CD4-positive, alpha-beta memory T cell (primary cell): ENCODE measurements around the gene KCNJ9. TPM values are rescaled to one million over a fixed set of nuclear protein-coding genes. Genes with fewer than 3 reads are reported as not detected.

ENCODE experiments used
- CTCF ChIA-PET: fragments of 350-600 bp; sonication (Branson Sonifier 250); formaldehyde crosslinking; loops from one replicate; lab custom pipeline; 2021; ENCODE audit warnings: inconsistent platforms; ENCODE audit not compliant: partially characterized antibody; lab: Charles Lee
- POLR2A ChIA-PET: fragments of 350-600 bp; sonication (Branson Sonifier 250); formaldehyde crosslinking; loops from one replicate; lab custom pipeline; 2021; ENCODE audit not compliant: partially characterized antibody; lab: Charles Lee
- DNase-seq, 5 donors: peaks; one replicate each; pipeline versions ENCODE4 v3.0.0 to v3.0.0-alpha.2; 2020 to 2022; ENCODE audit warnings: mixed read lengths in 1 of 5
- H3K27ac ChIP-seq: one replicate; pipeline ENCODE4 v1.7.0; 2013; ENCODE audit warnings: low read depth, low read length
- H3K27me3 ChIP-seq: 2 replicates; pipeline ENCODE4 v1.7.0; 2013; ENCODE audit warnings: mild to moderate bottlenecking, low read length, moderate library complexity; ENCODE audit not compliant: insufficient read depth
- H3K36me3 ChIP-seq: 2 replicates; pipeline ENCODE4 v1.7.0; 2013; ENCODE audit warnings: mild to moderate bottlenecking, low read length, moderate library complexity; ENCODE audit not compliant: insufficient read depth
- H3K4me1 ChIP-seq: 2 replicates; pipeline ENCODE4 v1.7.0; 2013; ENCODE audit warnings: mild to moderate bottlenecking, low read length, moderate library complexity; ENCODE audit not compliant: insufficient read depth
- H3K4me3 ChIP-seq, 2 donors: one replicate each; pipeline ENCODE4 v1.7.0; 2013; ENCODE audit warnings: low read length in 2 of 2, mild to moderate bottlenecking in 1 of 2
- H3K9me3 ChIP-seq, 2 donors: one replicate each; pipeline ENCODE4 v1.7.0; 2013; ENCODE audit warnings: low read length in 2 of 2, control low read depth in 1 of 2; ENCODE audit not compliant: control insufficient read depth in 1 of 2
- H3K27ac Mint-ChIP-seq, 7 donors: one replicate each; pipeline ENCODE4 v1.8.0; 2020 to 2021; ENCODE audit warnings: mixed read lengths in 7 of 7, mild to moderate bottlenecking in 6 of 7, inconsistent platforms in 3 of 7, moderate library complexity in 3 of 7
- H3K27me3 Mint-ChIP-seq, 2 donors: one replicate each; pipeline ENCODE4 v1.8.0; 2020 to 2021; ENCODE audit warnings: mixed read lengths in 2 of 2
- H3K36me3 Mint-ChIP-seq, 2 donors: one replicate each; pipeline ENCODE4 v1.8.0; 2020 to 2021; ENCODE audit warnings: mixed read lengths in 2 of 2, inconsistent platforms in 1 of 2, mild to moderate bottlenecking in 1 of 2
- H3K4me1 Mint-ChIP-seq, 4 donors: one replicate each; pipeline ENCODE4 v1.8.0; 2020 to 2021; ENCODE audit warnings: mixed read lengths in 4 of 4, mild to moderate bottlenecking in 1 of 4
- H3K4me3 Mint-ChIP-seq, 8 donors: one replicate each; pipeline ENCODE4 v1.8.0; 2020 to 2021; ENCODE audit warnings: mixed read lengths in 8 of 8, mild to moderate bottlenecking in 7 of 8, moderate library complexity in 6 of 8, inconsistent platforms in 3 of 8
- H3K9me3 Mint-ChIP-seq, 8 donors: one replicate each; pipeline ENCODE4 v1.8.0; 2020 to 2021; ENCODE audit warnings: mixed read lengths in 8 of 8, mild to moderate bottlenecking in 5 of 8, inconsistent platforms in 3 of 8, moderate library complexity in 1 of 8
- intact Hi-C: fragments of 100-400 bp; cut with micrococcal nuclease; formaldehyde crosslinking; loops from one replicate; pipeline ENCODE4 v1.15.1; 2023
- polyA plus RNA-seq, 2 donors: library from polyadenylated mRNA; unstranded; fragments of 300-500 nt; fragmentation: Illumina TruSeq; gene quantifications; one replicate each; pipeline ENCODE4 v1.2.3, GENCODE V29; 2021
- total RNA-seq, 2 experiments: library from RNA; stranded (reverse); gene quantifications; one replicate each; pipeline ENCODE4 v1.2.3, GENCODE V29; 2021

KCNJ9 gene
- total and polyA plus RNA-seq, 4 experiments from 2014 or later: not detected

- H3K9me3 Mint-ChIP-seq: peaks cover 0 to 2% (median 0%) of the 10 kb centered on the region in 8 donors
- no peaks in the 10 kb centered on the region for H3K9me3 ChIP-seq
- ChIA-PET CTCF (interaction anchor here (1.2 to 4.1 kb wide), 4 partner anchors 11 to 64 kb away, joined by 3 to 18 read pairs (median 8); partner anchors contain the start of gene KCNJ9), POLR2A (interaction anchor here (1.3 kb wide), 1 partner anchor 27 kb away, joined by 4 read pairs; the partner anchor contains the start of gene IGSF8)
- peaks cover 15% of the 10 kb centered on the region for H3K4me1 ChIP-seq
- H3K27ac Mint-ChIP-seq: peak overlapping the region in 1 of 7 donors; percentile 72
- intact Hi-C loops: no loop called here
- H3K36me3 ChIP-seq: no peaks in the 10 kb centered on the region
- no peak overlapping the region for H3K27ac ChIP-seq
- peaks cover 28 to 50% of the 10 kb centered on the region in 2 donors for H3K27me3 Mint-ChIP-seq
- H3K27me3 ChIP-seq: peaks cover 20% of the 10 kb centered on the region
- H3K36me3 Mint-ChIP-seq: peaks cover 0 to 6% of the 10 kb centered on the region in 2 donors
- peak overlapping the region in 1 of 8 donors; percentile 8 for H3K4me3 Mint-ChIP-seq
- DNase-seq: no peak
- H3K4me1 Mint-ChIP-seq: peaks cover 6 to 12% (median 9%) of the 10 kb centered on the region in 4 donors
- H3K4me3 ChIP-seq: no peak overlapping the region
Observed at GRCh38 chr1:160071289-160071688, 10.0 kb upstream of the KCNJ9 start.

DNA sequence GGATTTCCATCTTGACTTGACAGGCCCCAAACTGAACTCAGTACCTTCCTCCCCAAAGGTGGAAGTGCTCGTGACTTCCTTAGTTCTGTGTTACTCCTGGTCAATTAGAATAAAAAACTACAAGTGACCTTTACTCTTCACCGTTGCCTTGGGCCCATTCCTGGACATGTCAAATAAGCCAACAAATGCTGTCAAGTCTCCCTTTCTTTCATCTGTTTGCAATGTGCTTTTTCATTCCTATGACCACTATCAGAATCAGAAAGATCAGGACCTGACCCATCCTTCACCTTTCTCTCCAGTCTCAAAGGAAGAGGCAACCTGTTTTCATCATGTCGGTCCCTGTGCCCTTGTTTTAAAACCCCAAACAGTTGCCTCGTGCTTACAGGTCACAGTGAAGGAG is 6.5 kb upstream of the KCNJ9 start:
- H3K9me3 Mint-ChIP-seq: peaks cover 0 to 2% (median 0%) of the 10 kb centered on the region in 8 donors
- peaks cover 47 to 53% of the 10 kb centered on the region in 2 donors for H3K27me3 Mint-ChIP-seq
- intact Hi-C loops: no loop called here
- Histone ChIP-seq H3K4me1 (peaks cover 11% of the 10 kb centered on the region), H3K27me3 (peaks cover 24% of the 10 kb centered on the region), H3K4me3 (no peak overlapping the region), H3K9me3 (no peaks in the 10 kb centered on the region), H3K27ac (no peak overlapping the region), H3K36me3 (no peaks in the 10 kb centered on the region)
- H3K4me1 Mint-ChIP-seq: peaks cover 6 to 8% (median 8%) of the 10 kb centered on the region in 4 donors
- no peak overlapping the region for H3K4me3 Mint-ChIP-seq
- DNase-seq: no peak
- POLR2A ChIA-PET: no interaction called here
- CTCF ChIA-PET: interaction anchor here (1.6 to 4.1 kb wide), 2 partner anchors 11 to 29 kb away, joined by 8 to 13 read pairs; no protein-coding TSS in a partner anchor
- peaks cover 0 to 6% of the 10 kb centered on the region in 2 donors for H3K36me3 Mint-ChIP-seq
- H3K27ac Mint-ChIP-seq: no peak overlapping the region

DNA sequence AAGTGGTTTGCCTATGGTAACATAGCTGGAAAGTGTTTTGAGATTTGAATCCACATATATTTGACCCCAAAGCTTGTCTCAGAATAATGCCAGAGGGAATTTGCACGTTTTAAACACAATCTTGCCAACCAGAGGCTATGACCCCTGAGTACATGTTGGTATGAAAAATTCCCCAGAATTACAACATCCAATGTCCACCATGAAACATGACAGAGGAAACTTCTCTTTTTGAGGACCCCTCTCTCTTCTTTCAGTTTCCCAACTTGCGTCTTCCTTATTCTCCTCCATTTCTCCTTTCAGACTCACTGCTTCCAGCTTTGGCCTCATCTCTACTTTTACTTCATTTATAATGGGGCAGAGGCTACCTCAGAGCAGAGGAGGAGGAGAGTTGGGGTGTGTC is 5.5 kb upstream of the KCNJ9 start:
- Mint-ChIP-seq H3K9me3 (peaks cover 0 to 2% (median 0%) of the 10 kb centered on the region in 8 donors), H3K4me1 (peaks cover 0 to 2% (median under 1%) of the 10 kb centered on the region in 4 donors), H3K4me3 (no peak overlapping the region), H3K27ac (peak overlapping the region in 1 of 7 donors; percentile 45), H3K27me3 (peaks cover 51 to 57% of the 10 kb centered on the region in 2 donors), H3K36me3 (peaks cover 0 to 6% of the 10 kb centered on the region in 2 donors)
- POLR2A ChIA-PET: no interaction called here
- no peak for DNase-seq
- H3K36me3 ChIP-seq: no peaks in the 10 kb centered on the region
- intact Hi-C loops: no loop called here
- no peak overlapping the region for H3K27ac ChIP-seq
- CTCF ChIA-PET: interaction anchor here (4.2 to 11.9 kb wide), 2 partner anchors 12 to 29 kb away, joined by 30 to 141 read pairs; no protein-coding TSS in a partner anchor
- H3K4me3 ChIP-seq: no peak overlapping the region
- no peaks in the 10 kb centered on the region for H3K9me3 ChIP-seq
- peaks cover 5% of the 10 kb centered on the region for H3K4me1 ChIP-seq
- peaks cover 32% of the 10 kb centered on the region for H3K27me3 ChIP-seq

- CTCF ChIA-PET: interaction anchor here (4.2 to 11.9 kb wide), 2 partner anchors 11 to 30 kb away, joined by 30 to 141 read pairs; no protein-coding TSS in a partner anchor
- no peak overlapping the region for H3K27ac ChIP-seq
- peaks cover 53 to 60% of the 10 kb centered on the region in 2 donors for H3K27me3 Mint-ChIP-seq
- no peak for DNase-seq
- H3K36me3 Mint-ChIP-seq: peaks cover 0 to 6% of the 10 kb centered on the region in 2 donors
- H3K27me3 ChIP-seq: peaks cover 32% of the 10 kb centered on the region
- POLR2A ChIA-PET: no interaction called here
- no peak overlapping the region for H3K4me3 Mint-ChIP-seq
- H3K4me1 ChIP-seq: peaks cover under 1% of the 10 kb centered on the region
- intact Hi-C loops: no loop called here
- H3K27ac Mint-ChIP-seq: peak overlapping the region in 1 of 7 donors; percentile 45
- no peaks in the 10 kb centered on the region for H3K9me3 ChIP-seq
- H3K4me1 Mint-ChIP-seq: peaks cover 0 to 2% (median 0%) of the 10 kb centered on the region in 4 donors
- no peak overlapping the region for H3K4me3 ChIP-seq
- peaks cover 0 to 1% (median 0%) of the 10 kb centered on the region in 8 donors for H3K9me3 Mint-ChIP-seq
- no peaks in the 10 kb centered on the region for H3K36me3 ChIP-seq
Observed at GRCh38 chr1:160076295-160076694, 5.0 kb upstream of the KCNJ9 start.

- peaks cover 52 to 61% of the 10 kb centered on the region in 2 donors for H3K27me3 Mint-ChIP-seq
Observed at GRCh38 chr1:160077486-160077885, 3.9 kb upstream of the KCNJ9 start.

GRCh38 chr1:160078512-160079195 is 2.7 kb upstream of the KCNJ9 start:
- ChIA-PET POLR2A (interaction anchor here (1.0 to 1.5 kb wide), 2 partner anchors 11 to 19 kb away, joined by 4 to 7 read pairs; partner anchors contain the start of gene IGSF8), CTCF (interaction anchor here (0.6 to 11.9 kb wide), 23 partner anchors 9 to 1366 kb away, joined by 3 to 141 read pairs (median 5); partner anchors contain the start of genes IGSF8, KCNJ10 and PIGM)
- Mint-ChIP-seq H3K4me3 (no peak overlapping the region), H3K9me3 (no peaks in the 10 kb centered on the region), H3K27ac (no peak overlapping the region), H3K36me3 (no peaks in the 10 kb centered on the region), H3K4me1 (peaks cover 0 to 12% (median 4%) of the 10 kb centered on the region in 4 donors), H3K27me3 (peaks cover 51 to 60% of the 10 kb centered on the region in 2 donors)
- no peaks in the 10 kb centered on the region for H3K4me1 ChIP-seq
- DNase-seq: peak; percentile 45 to 57 (median 54)
- intact Hi-C loops: no loop called here
- H3K9me3 ChIP-seq: no peaks in the 10 kb centered on the region
- no peak overlapping the region for H3K4me3 ChIP-seq
- H3K36me3 ChIP-seq: no peaks in the 10 kb centered on the region
- H3K27me3 ChIP-seq: peaks cover 38% of the 10 kb centered on the region
- H3K27ac ChIP-seq: no peak overlapping the region

More at GRCh38 chr1:160077486-160077885, 3.9 kb upstream of the KCNJ9 start:
- ChIA-PET CTCF (interaction anchor here (0.7 to 11.9 kb wide), 13 partner anchors 7 to 145 kb away, joined by 3 to 141 read pairs (median 8); partner anchors contain the start of genes IGSF8 and KCNJ10), POLR2A (no interaction called here)
- no peaks in the 10 kb centered on the region for H3K36me3 ChIP-seq
- Mint-ChIP-seq H3K4me1 (peaks cover 0 to 3% (median under 1%) of the 10 kb centered on the region in 4 donors), H3K4me3 (no peak overlapping the region), H3K27ac (no peak overlapping the region), H3K9me3 (no peaks in the 10 kb centered on the region), H3K36me3 (no peaks in the 10 kb centered on the region)
- no peak overlapping the region for H3K27ac ChIP-seq
- no peaks in the 10 kb centered on the region for H3K9me3 ChIP-seq
- no peak for DNase-seq
- H3K4me1 ChIP-seq: no peaks in the 10 kb centered on the region
- H3K4me3 ChIP-seq: no peak overlapping the region
- peaks cover 35% of the 10 kb centered on the region for H3K27me3 ChIP-seq
- intact Hi-C loops: no loop called here

DNA sequence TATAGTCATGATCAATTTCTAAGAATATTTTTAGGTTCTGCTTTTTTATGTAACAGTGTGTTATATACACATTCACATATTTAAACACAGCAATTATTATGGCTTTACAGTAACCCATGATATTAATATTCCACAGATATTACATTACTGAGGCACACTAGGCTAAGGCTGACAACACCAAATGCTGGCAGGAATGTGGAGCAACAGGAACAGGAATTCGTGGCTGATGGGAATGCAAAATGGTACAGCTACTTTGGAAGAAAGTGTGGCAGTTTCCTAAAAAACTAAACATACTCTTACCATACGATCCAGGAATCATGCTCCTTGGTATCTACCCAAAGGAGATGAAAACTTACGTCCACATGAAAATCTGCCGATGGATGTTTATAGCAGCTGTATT is 1.9 kb upstream of the KCNJ9 start:
- peaks cover 51 to 58% of the 10 kb centered on the region in 2 donors for H3K27me3 Mint-ChIP-seq
- Histone ChIP-seq H3K4me3 (no peak overlapping the region), H3K36me3 (no peaks in the 10 kb centered on the region), H3K4me1 (peaks cover 3% of the 10 kb centered on the region), H3K27ac (no peak overlapping the region), H3K27me3 (peaks cover 38% of the 10 kb centered on the region), H3K9me3 (no peaks in the 10 kb centered on the region)
- no peaks in the 10 kb centered on the region for H3K9me3 Mint-ChIP-seq
- H3K27ac Mint-ChIP-seq: no peak overlapping the region
- CTCF ChIA-PET: interaction anchor here (0.8 to 11.9 kb wide), 16 partner anchors 8 to 272 kb away, joined by 3 to 141 read pairs (median 8); partner anchors contain the start of genes IGSF8, KCNJ10 and PIGM
- peaks cover 3 to 18% (median 10%) of the 10 kb centered on the region in 4 donors for H3K4me1 Mint-ChIP-seq
- no peak for DNase-seq
- H3K36me3 Mint-ChIP-seq: no peaks in the 10 kb centered on the region
- intact Hi-C loops: no loop called here
- POLR2A ChIA-PET: interaction anchor here (1.0 to 1.5 kb wide), 2 partner anchors 10 to 18 kb away, joined by 4 to 7 read pairs; partner anchors contain the start of gene IGSF8
- H3K4me3 Mint-ChIP-seq: no peak overlapping the region
